Measurements from ENCODE around the gene NFAM1. TPM values are rescaled to one million over a fixed set of nuclear protein-coding genes. Genes with fewer than 3 reads are reported as not detected.

Gene NFAM1
- total RNA-seq, 1 donor from 2014 or later = 0.19 TPM

DNA sequence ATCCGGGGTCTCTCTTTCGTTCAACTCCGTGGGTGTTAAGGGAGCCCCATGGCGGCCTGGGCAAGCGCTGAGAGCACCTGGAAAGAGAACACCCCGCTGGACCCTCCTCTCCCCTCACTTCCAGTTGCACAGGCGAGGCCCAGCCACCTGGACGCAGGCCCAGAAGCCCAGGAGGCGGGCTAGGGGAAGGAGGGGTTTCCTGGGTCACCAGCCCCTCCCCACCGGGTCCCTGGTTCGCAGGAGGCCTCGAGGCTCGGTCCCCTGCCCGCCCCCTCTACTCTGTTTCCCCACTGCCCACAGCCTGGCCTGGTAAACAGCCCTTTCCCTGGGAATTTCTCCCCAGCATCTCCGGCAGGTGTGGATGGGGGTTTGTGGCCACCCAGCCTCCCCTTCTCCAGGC lies 8.5 kb upstream of the NFAM1 start:
- peaks cover 42% of the 10 kb centered on the region for H3F3A ChIP-seq (ENCODE audit: low read depth)
- peaks cover 25% of the 10 kb centered on the region for H3K4me1 ChIP-seq
- H3K4me3 ChIP-seq = no peak overlapping the region
- Mint-ChIP-seq H3K27ac (no peak overlapping the region), H3K9me3 (no peaks in the 10 kb centered on the region), H3K4me3 (no peak overlapping the region), H3K4me1 (peaks cover 45% of the 10 kb centered on the region), H3K27me3 (ENCODE audit: insufficient read depth, low read depth) (peaks cover 19% of the 10 kb centered on the region), H3K36me3 (no peaks in the 10 kb centered on the region)
- H3K27me3 ChIP-seq = peaks cover 17% of the 10 kb centered on the region
- H3K79me2 ChIP-seq (ENCODE audit: low read depth) = no peaks in the 10 kb centered on the region
- no peaks in the 10 kb centered on the region for H3K9me3 ChIP-seq (ENCODE audit: low read depth)
- no peak overlapping the region for H2AFZ ChIP-seq (replicated peaks)
- H3K4me2 ChIP-seq = no peak overlapping the region
- no peaks in the 10 kb centered on the region for H3K36me3 ChIP-seq
- DNase-seq (ENCODE audit: low spot score) = no peak
- H3K27ac ChIP-seq = no peak overlapping the region
- H4K20me1 ChIP-seq (ENCODE audit: low read depth) = no peaks in the 10 kb centered on the region
- no peak for TF ChIP-seq EZH2 (IDR thresholded peaks at IDR 0.05)
- no peak for TF ChIP-seq EZH2phosphoT487 (IDR thresholded peaks at IDR 0.05)
- TF ChIP-seq, protein P1, sequence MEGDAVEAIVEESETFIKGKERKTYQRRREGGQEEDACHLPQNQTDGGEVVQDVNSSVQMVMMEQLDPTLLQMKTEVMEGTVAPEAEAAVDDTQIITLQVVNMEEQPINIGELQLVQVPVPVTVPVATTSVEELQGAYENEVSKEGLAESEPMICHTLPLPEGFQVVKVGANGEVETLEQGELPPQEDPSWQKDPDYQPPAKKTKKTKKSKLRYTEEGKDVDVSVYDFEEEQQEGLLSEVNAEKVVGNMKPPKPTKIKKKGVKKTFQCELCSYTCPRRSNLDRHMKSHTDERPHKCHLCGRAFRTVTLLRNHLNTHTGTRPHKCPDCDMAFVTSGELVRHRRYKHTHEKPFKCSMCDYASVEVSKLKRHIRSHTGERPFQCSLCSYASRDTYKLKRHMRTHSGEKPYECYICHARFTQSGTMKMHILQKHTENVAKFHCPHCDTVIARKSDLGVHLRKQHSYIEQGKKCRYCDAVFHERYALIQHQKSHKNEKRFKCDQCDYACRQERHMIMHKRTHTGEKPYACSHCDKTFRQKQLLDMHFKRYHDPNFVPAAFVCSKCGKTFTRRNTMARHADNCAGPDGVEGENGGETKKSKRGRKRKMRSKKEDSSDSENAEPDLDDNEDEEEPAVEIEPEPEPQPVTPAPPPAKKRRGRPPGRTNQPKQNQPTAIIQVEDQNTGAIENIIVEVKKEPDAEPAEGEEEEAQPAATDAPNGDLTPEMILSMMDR (IDR thresholded peaks at IDR 0.05) = no peak
- H3K9ac ChIP-seq = no peak overlapping the region

DNA sequence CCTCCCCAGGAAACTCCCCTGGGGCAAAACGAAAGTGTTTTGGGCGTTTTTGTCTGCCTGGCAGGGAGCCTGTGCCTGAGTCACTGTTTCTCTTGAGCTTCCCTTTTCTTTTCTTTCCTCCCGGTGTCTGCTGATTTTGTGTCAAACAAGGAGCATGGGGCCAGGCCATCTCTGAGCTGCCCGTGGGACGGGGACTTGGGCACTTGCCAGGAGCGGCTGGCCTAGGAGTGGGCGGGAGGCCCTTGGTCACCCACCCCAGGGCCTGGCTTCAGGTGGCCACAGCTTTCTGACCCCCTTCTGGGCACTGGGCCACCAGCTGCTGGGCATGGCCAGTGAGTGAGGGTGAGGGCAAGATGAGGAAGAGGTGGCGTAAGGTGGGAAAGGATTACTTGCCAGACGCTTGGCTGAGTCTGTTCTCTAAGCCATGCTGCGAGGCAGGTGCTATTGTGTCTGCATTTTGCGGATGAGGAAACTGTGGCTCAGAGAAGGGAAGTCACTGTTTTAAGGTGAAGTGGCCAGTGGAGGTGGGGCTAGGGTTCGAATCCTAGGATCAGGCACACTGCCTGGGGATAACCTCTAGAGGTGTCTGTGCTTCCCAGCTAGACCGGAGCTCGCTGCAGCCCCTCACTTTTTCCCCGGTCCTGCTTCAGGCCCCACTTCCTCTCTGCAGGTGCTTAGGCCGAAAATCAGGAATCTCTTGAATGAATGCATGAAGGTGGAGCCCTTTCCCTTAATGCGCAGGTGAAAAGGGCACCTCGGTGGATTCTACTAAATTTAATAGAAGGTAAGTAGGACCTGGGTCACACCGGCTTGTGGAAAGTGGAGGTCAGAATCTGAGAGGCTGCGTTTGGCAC lies 7.8 kb upstream of the NFAM1 start:
- Histone ChIP-seq H3K4me2 (peak overlapping the region; percentile 3), H3K4me1 (peaks cover 25% of the 10 kb centered on the region), H3K79me2 (ENCODE audit: low read depth) (no peaks in the 10 kb centered on the region), H3K9ac (no peak overlapping the region), H4K20me1 (ENCODE audit: low read depth) (no peaks in the 10 kb centered on the region), H3K9me3 (ENCODE audit: low read depth) (no peaks in the 10 kb centered on the region), H3K4me3 (no peak overlapping the region), H2AFZ (replicated peaks) (no peak overlapping the region), H3K27me3 (peaks cover 17% of the 10 kb centered on the region), H3F3A (ENCODE audit: low read depth) (peaks cover 42% of the 10 kb centered on the region), H3K36me3 (no peaks in the 10 kb centered on the region), H3K27ac (no peak overlapping the region)
- no peak for DNase-seq (ENCODE audit: low spot score)
- Mint-ChIP-seq H3K4me3 (peak overlapping the region; percentile 33), H3K27me3 (ENCODE audit: insufficient read depth, low read depth) (peaks cover 16% of the 10 kb centered on the region), H3K9me3 (no peaks in the 10 kb centered on the region), H3K27ac (no peak overlapping the region), H3K4me1 (peaks cover 43% of the 10 kb centered on the region), H3K36me3 (no peaks in the 10 kb centered on the region)
- TF ChIP-seq, protein P1 (IDR thresholded peaks at IDR 0.05) = no peak
- no peak for TF ChIP-seq EZH2 (IDR thresholded peaks at IDR 0.05)
- TF ChIP-seq EZH2phosphoT487 (IDR thresholded peaks at IDR 0.05) = no peak

DNA sequence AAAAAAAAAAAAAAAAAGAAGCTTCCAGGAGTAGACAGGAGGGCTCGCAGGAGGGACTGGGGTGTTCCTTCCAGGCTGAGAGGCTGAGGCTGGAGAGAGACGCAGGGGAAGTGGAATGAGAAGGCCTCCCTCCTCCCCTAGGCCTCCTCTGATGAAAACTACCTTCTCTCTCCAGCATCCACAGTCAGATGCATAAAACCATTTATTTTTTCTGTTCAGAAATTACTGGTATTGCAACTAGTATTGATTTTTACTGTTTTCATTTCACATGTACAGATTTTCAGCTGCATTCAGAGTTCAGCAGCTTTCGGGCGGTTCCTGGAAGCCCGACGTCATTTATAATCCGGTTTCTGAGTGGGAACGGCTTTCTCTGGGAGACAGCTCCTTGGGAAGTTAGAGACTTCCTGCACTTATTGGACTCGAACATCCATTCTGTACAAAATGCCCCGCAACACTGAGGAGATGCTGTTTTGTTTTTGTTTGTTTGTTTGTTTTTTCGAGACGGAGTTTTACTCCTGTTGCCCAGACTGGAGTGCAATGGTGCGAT lies 6.9 kb upstream of the NFAM1 start:
- H2AFZ ChIP-seq (replicated peaks) = no peak overlapping the region
- peak overlapping the region; percentile 63 for H3K4me3 Mint-ChIP-seq

More for the DNA sequence above, 6.9 kb upstream of the NFAM1 start:
- H3K4me3 ChIP-seq = no peak overlapping the region
- no peak for DNase-seq (ENCODE audit: low spot score)
- H3K27ac Mint-ChIP-seq = peak overlapping the region; percentile 35
- H3K27me3 Mint-ChIP-seq (ENCODE audit: insufficient read depth, low read depth) = peaks cover 16% of the 10 kb centered on the region
- H3K4me1 ChIP-seq = peaks cover 23% of the 10 kb centered on the region
- H3K36me3 ChIP-seq = no peaks in the 10 kb centered on the region
- no peak for TF ChIP-seq EZH2phosphoT487 (IDR thresholded peaks at IDR 0.05)
- TF ChIP-seq, protein P1 (IDR thresholded peaks at IDR 0.05) = no peak
- TF ChIP-seq EZH2 (IDR thresholded peaks at IDR 0.05) = no peak
- no peaks in the 10 kb centered on the region for H3K36me3 Mint-ChIP-seq
- peaks cover 19% of the 10 kb centered on the region for H3K27me3 ChIP-seq
- peaks cover 34% of the 10 kb centered on the region for H3K4me1 Mint-ChIP-seq
- no peak overlapping the region for H3K27ac ChIP-seq
- H3K9me3 ChIP-seq (ENCODE audit: low read depth) = no peaks in the 10 kb centered on the region
- peaks cover 3% of the 10 kb centered on the region for H4K20me1 ChIP-seq (ENCODE audit: low read depth)
- no peaks in the 10 kb centered on the region for H3K9me3 Mint-ChIP-seq
- H3F3A ChIP-seq (ENCODE audit: low read depth) = peaks cover 46% of the 10 kb centered on the region
- peak overlapping the region; percentile 75 for H3K4me2 ChIP-seq
- H3K79me2 ChIP-seq (ENCODE audit: low read depth) = no peaks in the 10 kb centered on the region
- no peak overlapping the region for H3K9ac ChIP-seq

All from neural progenitor cell (in vitro differentiated cells).